ENCODE data around the gene CASZ1.

DNA sequence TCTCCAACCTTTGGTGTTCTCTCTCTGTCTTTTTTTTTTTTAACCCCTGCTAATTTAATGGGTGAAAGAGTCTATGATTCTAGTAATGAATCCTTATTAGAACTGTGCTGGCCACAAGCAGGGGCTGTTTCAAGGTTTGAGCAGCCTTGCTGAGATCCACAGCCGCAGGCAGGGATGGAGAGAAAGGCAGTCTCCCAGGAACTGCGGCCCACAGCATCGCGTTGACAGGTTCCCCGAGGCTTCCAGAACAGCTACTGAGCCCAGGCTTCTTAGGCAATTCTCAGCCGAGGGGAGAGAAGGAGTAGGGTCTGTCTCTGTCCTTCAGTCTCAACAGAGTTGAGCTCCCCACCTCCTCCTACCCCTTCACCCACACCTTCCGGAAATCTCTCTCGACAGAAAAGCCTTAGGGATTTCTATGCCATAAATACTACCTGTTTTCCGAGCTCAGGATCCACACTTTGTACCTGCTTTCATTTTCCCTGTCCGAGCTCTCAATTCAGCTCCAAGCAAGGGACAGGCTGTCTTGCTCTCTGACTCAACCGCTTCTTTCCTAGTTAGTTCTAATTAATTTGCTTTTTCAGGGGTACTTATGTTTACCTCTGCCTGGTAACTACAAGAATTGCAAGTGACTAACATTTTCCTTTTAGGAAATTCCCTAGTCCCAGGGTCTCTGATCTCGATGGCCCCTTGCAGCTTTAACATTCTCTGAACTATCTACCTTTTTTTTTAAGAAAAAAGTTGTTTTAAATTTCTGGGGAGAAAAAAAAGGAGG, 6.7 kb upstream of the CASZ1 start:
- TF ChIP-seq, protein P1, sequence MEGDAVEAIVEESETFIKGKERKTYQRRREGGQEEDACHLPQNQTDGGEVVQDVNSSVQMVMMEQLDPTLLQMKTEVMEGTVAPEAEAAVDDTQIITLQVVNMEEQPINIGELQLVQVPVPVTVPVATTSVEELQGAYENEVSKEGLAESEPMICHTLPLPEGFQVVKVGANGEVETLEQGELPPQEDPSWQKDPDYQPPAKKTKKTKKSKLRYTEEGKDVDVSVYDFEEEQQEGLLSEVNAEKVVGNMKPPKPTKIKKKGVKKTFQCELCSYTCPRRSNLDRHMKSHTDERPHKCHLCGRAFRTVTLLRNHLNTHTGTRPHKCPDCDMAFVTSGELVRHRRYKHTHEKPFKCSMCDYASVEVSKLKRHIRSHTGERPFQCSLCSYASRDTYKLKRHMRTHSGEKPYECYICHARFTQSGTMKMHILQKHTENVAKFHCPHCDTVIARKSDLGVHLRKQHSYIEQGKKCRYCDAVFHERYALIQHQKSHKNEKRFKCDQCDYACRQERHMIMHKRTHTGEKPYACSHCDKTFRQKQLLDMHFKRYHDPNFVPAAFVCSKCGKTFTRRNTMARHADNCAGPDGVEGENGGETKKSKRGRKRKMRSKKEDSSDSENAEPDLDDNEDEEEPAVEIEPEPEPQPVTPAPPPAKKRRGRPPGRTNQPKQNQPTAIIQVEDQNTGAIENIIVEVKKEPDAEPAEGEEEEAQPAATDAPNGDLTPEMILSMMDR (IDR thresholded peaks at IDR 0.05) = no peak
- TF ChIP-seq EZH2 (IDR thresholded peaks at IDR 0.05) = no peak

All from neural progenitor cell (in vitro differentiated cells).